ENCODE measurements around the gene TRIM7. TPM values are rescaled to one million over a fixed set of nuclear protein-coding genes. Genes with fewer than 3 reads are reported as not detected.
A peak's percentile ranks its signal among the peaks of the same experiment; 100 is the strongest.

Gene TRIM7
- total RNA-seq, 1 experiment from 2014 or later = 28.1 TPM

DNA sequence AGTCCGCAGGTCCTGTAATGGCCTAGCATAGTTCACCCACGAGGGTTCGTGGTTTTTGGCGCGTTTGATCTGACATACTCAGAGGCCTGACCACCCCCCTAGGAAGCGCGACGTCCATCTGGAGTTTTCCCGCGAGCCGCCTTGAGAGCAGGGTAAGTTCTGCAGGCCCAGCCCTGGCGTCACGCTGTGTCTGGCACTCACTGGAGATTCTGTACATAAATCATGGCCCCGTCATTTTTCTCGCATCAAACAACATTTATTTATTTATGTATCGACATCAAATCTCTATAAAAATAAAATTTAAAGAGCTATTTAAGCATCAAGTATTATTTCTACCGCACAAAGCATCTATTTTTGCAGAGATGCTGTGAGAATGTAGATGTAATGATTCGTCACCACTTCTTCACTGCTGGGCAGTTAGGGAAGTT lies 17.6 kb upstream of the TRIM7 start:
- DNase-seq = no peak
- ATAC-seq = peak; percentile 6; the same call in 1 of the 2 replicates
- Histone ChIP-seq H3K9ac (ENCODE audit: low read length) (peak overlapping the region; percentile 95), H3K4me3 (ENCODE audit: low read length) (peak overlapping the region; percentile 80), H3K4me1 (ENCODE audit: insufficient read depth, low read length) (peaks cover 29% of the 10 kb centered on the region), H3K9me2 (replicated peaks; ENCODE audit: low read length) (no peaks in the 10 kb centered on the region), H4K20me1 (ENCODE audit: low read length) (no peaks in the 10 kb centered on the region), H3K4me2 (ENCODE audit: low read length) (peak overlapping the region; percentile 97), H3K9me3 (ENCODE audit: low read length) (no peaks in the 10 kb centered on the region), H3K27me3 (ENCODE audit: low read length) (no peaks in the 10 kb centered on the region), H3K79me2 (ENCODE audit: low read length) (peaks cover 37% of the 10 kb centered on the region), H2AFZ (ENCODE audit: low read length) (peak overlapping the region; percentile 77), H3F3A (ENCODE audit: low read length, unreplicated experiment) (peaks cover 15% of the 10 kb centered on the region), H3K27ac (ENCODE audit: low read length) (peak overlapping the region; percentile 80), H3K36me3 (ENCODE audit: low read depth, low read length) (no peaks in the 10 kb centered on the region)
- CTCF ChIA-PET = no interaction called here
- BruUV-seq (replicated peaks) = no TSS peak
- POLR2A ChIA-PET (ENCODE audit: unreplicated experiment) = no interaction called here
- intact Hi-C loops (cut with micrococcal nuclease) = loop anchor here (1.0 to 2.0 kb wide), 6 partner anchors 15 to 40 kb away; partner anchors contain the start of gene RACK1
- TF ChIP-seq, protein P1, sequence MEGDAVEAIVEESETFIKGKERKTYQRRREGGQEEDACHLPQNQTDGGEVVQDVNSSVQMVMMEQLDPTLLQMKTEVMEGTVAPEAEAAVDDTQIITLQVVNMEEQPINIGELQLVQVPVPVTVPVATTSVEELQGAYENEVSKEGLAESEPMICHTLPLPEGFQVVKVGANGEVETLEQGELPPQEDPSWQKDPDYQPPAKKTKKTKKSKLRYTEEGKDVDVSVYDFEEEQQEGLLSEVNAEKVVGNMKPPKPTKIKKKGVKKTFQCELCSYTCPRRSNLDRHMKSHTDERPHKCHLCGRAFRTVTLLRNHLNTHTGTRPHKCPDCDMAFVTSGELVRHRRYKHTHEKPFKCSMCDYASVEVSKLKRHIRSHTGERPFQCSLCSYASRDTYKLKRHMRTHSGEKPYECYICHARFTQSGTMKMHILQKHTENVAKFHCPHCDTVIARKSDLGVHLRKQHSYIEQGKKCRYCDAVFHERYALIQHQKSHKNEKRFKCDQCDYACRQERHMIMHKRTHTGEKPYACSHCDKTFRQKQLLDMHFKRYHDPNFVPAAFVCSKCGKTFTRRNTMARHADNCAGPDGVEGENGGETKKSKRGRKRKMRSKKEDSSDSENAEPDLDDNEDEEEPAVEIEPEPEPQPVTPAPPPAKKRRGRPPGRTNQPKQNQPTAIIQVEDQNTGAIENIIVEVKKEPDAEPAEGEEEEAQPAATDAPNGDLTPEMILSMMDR (conservative IDR thresholded peaks at IDR 0.05; ENCODE audit: low read depth, low read length) = no peak
- no peak for TF ChIP-seq EZH2 (IDR thresholded peaks at IDR 0.05; ENCODE audit: low read length, unreplicated experiment)
- TF ChIP-seq EZH2phosphoT487 (IDR thresholded peaks at IDR 0.05; ENCODE audit: borderline replicate concordance, low read length) = no peak

DNA sequence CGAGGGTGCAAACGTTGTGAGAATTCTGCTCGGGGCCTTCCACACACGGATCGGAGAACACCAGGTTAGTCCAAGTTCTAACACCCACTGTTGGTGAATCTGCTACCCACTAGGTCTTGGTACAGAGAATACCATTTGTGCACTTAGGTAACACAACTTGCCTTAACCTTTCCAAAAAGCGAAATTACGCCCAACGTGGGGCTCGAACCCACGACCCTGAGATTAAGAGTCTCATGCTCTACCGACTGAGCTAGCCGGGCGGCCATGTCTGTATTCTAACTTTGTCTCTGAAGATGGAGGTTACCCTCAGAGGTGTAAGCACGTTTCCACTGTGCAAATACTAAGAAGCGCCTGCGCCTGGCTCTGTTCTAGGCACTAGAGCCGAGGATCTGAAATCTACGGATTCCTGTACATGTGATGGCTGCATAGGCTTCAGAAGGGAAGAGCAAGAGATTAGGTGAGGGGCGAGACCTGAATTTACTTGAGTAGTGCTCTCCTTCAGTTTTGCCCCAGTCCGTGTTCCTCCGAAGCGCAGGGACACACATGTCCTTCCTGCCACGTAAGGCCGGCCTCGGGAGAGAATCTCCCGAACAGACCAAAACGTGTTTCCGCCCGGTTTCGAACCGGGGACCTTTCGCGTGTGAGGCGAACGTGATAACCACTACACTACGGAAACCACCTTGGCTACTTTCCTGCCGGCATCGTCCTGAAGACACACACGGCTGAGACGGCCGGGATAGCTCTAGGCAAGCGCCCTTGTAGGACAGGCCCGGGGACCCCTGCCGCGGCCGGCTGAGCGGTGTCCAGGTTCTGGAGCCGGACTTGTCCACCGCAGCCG lies 17.0 kb upstream of the TRIM7 start:
- no peaks in the 10 kb centered on the region for H3K9me2 ChIP-seq (replicated peaks; ENCODE audit: low read length)
- H3K27ac ChIP-seq (ENCODE audit: low read length) = peak overlapping the region; percentile 80
- ChIA-PET CTCF (no interaction called here), POLR2A (ENCODE audit: unreplicated experiment) (interaction anchor here (0.5 kb wide), 2 partner anchors 13 to 1686 kb away, joined by 3 read pairs; no protein-coding TSS in a partner anchor)
- ATAC-seq (peak; percentile 48), DNase-seq (peak; percentile 98)
- H3K9ac ChIP-seq (ENCODE audit: low read length) = peak overlapping the region; percentile 95
- no peaks in the 10 kb centered on the region for H3K36me3 ChIP-seq (ENCODE audit: low read depth, low read length)
- intact Hi-C loops (cut with micrococcal nuclease) = loop anchor here (1.0 to 2.0 kb wide), 3 partner anchors 21 to 35 kb away; partner anchors contain the start of gene RACK1
- peak overlapping the region; percentile 80 for H3K4me3 ChIP-seq (ENCODE audit: low read length)
- H3K4me2 ChIP-seq (ENCODE audit: low read length) = peak overlapping the region; percentile 97
- TSS peak; percentile 81 for BruUV-seq (replicated peaks)
- peaks cover 33% of the 10 kb centered on the region for H3K79me2 ChIP-seq (ENCODE audit: low read length)
- no peaks in the 10 kb centered on the region for H3K9me3 ChIP-seq (ENCODE audit: low read length)
- no peaks in the 10 kb centered on the region for H3K27me3 ChIP-seq (ENCODE audit: low read length)
- TF ChIP-seq EZH2phosphoT487 (IDR thresholded peaks at IDR 0.05; ENCODE audit: borderline replicate concordance, low read length) (no peak), EZH2 (IDR thresholded peaks at IDR 0.05; ENCODE audit: low read length, unreplicated experiment) (no peak)
- TF ChIP-seq, protein P1 (conservative IDR thresholded peaks at IDR 0.05; ENCODE audit: low read depth, low read length) = no peak
- no peaks in the 10 kb centered on the region for H4K20me1 ChIP-seq (ENCODE audit: low read length)
- peaks cover 29% of the 10 kb centered on the region for H3K4me1 ChIP-seq (ENCODE audit: insufficient read depth, low read length)
- H2AFZ ChIP-seq (ENCODE audit: low read length) = peak overlapping the region; percentile 77
- H3F3A ChIP-seq (ENCODE audit: low read length, unreplicated experiment) = peaks cover 17% of the 10 kb centered on the region
